ENCODE results near the gene UVRAG.

DNA sequence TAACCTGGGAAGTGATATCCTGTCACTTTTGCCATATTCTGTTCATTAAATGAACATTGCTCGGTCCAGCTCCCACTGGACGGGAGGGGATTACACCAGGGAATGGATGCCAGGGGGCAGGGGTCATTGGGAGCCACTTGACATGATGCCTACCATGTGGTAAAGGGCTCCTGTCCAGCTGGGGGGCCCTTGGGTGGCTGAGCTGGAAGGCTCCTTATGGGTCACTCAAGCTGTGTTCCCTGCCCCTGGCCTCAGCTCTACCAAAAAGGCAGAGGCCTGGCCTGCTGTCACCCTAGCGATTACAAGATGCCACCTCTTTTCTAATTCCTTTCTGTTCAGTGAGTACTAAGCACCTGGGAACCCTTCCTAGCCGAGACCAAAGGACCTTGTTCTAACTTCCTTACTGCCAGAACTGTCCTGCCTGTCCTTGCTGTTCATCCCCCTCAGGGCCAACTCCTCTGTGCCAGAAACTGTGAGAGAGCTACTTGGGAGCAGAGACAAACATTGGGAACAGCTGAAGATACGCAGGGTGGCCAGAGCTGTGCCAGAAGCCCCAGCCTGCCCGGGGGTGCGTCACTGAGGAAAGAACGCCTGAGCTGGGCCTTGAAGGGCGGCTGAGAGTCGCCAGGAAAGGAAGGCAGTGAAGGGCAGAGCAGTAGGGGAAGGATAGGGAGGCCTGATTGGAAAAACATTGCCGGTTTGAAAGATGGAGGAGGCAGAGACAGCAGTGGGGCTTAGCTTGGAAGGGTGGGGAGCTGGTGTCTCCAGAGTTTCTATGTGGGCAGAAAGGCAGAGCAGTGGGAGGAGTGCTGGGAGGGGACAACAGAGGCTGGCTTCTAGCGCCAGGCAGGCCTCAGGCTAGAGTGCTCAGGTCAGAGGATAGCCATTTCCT is 12.7 kb upstream of the UVRAG start:
- no peak for TF ChIP-seq HOXA5 (CRISPR knock-in tag; IDR thresholded peaks at IDR 0.05)
- TF ChIP-seq, protein P1, sequence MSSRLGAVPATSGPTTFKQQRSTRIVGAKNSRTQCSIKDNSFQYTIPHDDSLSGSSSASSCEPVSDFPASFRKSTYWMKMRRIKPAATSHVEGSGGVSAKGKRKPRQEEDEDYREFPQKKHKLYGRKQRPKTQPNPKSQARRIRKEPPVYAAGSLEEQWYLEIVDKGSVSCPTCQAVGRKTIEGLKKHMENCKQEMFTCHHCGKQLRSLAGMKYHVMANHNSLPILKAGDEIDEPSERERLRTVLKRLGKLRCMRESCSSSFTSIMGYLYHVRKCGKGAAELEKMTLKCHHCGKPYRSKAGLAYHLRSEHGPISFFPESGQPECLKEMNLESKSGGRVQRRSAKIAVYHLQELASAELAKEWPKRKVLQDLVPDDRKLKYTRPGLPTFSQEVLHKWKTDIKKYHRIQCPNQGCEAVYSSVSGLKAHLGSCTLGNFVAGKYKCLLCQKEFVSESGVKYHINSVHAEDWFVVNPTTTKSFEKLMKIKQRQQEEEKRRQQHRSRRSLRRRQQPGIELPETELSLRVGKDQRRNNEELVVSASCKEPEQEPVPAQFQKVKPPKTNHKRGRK (CRISPR knock-in tag; IDR thresholded peaks at IDR 0.05), result no peak
- TF ChIP-seq, protein P2, sequence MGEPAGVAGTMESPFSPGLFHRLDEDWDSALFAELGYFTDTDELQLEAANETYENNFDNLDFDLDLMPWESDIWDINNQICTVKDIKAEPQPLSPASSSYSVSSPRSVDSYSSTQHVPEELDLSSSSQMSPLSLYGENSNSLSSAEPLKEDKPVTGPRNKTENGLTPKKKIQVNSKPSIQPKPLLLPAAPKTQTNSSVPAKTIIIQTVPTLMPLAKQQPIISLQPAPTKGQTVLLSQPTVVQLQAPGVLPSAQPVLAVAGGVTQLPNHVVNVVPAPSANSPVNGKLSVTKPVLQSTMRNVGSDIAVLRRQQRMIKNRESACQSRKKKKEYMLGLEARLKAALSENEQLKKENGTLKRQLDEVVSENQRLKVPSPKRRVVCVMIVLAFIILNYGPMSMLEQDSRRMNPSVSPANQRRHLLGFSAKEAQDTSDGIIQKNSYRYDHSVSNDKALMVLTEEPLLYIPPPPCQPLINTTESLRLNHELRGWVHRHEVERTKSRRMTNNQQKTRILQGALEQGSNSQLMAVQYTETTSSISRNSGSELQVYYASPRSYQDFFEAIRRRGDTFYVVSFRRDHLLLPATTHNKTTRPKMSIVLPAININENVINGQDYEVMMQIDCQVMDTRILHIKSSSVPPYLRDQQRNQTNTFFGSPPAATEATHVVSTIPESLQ (CRISPR knock-in tag; conservative IDR thresholded peaks at IDR 0.05), result no peak
- TF ChIP-seq ZKSCAN5 (CRISPR knock-in tag; IDR thresholded peaks at IDR 0.05), result no peak
- no peak for TF ChIP-seq GABPB1 (CRISPR knock-in tag; IDR thresholded peaks at IDR 0.05)
- no peak for TF ChIP-seq SRF (IDR thresholded peaks at IDR 0.05; ENCODE audit: low read depth, low read length)
- TF ChIP-seq ZNF766 (CRISPR knock-in tag; IDR thresholded peaks at IDR 0.05; ENCODE audit: borderline replicate concordance), result no peak
- TF ChIP-seq, protein P3, sequence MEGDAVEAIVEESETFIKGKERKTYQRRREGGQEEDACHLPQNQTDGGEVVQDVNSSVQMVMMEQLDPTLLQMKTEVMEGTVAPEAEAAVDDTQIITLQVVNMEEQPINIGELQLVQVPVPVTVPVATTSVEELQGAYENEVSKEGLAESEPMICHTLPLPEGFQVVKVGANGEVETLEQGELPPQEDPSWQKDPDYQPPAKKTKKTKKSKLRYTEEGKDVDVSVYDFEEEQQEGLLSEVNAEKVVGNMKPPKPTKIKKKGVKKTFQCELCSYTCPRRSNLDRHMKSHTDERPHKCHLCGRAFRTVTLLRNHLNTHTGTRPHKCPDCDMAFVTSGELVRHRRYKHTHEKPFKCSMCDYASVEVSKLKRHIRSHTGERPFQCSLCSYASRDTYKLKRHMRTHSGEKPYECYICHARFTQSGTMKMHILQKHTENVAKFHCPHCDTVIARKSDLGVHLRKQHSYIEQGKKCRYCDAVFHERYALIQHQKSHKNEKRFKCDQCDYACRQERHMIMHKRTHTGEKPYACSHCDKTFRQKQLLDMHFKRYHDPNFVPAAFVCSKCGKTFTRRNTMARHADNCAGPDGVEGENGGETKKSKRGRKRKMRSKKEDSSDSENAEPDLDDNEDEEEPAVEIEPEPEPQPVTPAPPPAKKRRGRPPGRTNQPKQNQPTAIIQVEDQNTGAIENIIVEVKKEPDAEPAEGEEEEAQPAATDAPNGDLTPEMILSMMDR (CRISPR knock-in tag; IDR thresholded peaks at IDR 0.05), result no peak
- no peak for TF ChIP-seq MZF1 (CRISPR knock-in tag; IDR thresholded peaks at IDR 0.05; ENCODE audit: borderline replicate concordance)
- no peak for TF ChIP-seq ZFP36 (IDR thresholded peaks at IDR 0.05; ENCODE audit: borderline replicate concordance, low read depth, low read length, partially characterized antibody)

Data from HepG2 (cell line).